HG03135 (cell line): Measurements from ENCODE around the gene TPGS2.
"Not testable (repeated sequence)": the region's sequence is repeated elsewhere in the genome, so short reads cannot be mapped to it uniquely, and the experiment has no call there.

Experiments used
- ATAC-seq: cut with Tn5 transposase; IDR thresholded peaks from one replicate; pipeline ENCODE4 v1.9.1; 2021; ENCODE audit warnings: mild to moderate bottlenecking, moderate library complexity; ENCODE audit not compliant: unreplicated experiment

The TPGS2 gene, protein sequence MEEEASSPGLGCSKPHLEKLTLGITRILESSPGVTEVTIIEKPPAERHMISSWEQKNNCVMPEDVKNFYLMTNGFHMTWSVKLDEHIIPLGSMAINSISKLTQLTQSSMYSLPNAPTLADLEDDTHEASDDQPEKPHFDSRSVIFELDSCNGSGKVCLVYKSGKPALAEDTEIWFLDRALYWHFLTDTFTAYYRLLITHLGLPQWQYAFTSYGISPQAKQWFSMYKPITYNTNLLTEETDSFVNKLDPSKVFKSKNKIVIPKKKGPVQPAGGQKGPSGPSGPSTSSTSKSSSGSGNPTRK

DNA sequence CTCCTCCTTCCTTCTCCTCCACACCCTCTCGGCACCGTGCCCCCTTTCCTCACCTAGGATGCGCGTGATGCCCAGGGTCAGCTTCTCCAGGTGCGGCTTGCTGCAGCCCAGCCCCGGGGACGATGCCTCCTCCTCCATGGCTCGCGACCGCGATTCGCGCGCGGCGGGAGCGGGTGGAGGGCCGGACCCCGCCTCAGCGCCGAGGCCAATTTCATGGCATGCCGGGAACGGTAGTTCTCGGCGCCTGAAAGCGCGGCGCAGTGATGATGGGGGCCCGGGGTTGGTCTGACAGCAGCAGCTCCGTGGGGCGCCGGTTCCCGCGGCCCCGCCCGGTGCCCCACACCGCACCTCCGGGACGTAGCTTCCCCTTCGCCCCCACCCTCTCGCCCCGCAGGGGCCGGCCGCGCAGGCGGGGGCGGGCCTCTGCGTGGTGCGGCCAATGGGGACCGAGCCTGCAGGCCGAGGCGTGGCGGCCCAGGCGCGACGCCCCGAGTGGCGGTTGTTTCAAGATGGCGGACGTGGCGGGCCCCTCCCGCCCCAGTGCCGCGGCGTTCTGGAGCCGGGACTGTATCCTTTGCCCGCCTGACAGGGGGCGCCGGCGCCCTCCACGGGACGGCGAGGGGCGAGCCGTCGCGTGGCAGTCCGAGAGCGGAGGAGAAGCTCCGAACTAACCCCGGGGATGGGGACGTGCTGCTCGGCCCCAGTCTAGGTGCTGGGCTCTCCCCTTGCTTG is at the start of gene TPGS2, which contains the start of gene KIAA1328:
TSS of gene TPGS2 (minus strand) at position 373 of the 732 bp plus-strand sequence. CDS start at position 138, 235 bp downstream.
TSS of gene KIAA1328 (plus strand) at position 498 of the 732 bp plus-strand sequence. CDS start at position 510, 12 bp downstream.
- peak; percentile 95 for ATAC-seq

DNA sequence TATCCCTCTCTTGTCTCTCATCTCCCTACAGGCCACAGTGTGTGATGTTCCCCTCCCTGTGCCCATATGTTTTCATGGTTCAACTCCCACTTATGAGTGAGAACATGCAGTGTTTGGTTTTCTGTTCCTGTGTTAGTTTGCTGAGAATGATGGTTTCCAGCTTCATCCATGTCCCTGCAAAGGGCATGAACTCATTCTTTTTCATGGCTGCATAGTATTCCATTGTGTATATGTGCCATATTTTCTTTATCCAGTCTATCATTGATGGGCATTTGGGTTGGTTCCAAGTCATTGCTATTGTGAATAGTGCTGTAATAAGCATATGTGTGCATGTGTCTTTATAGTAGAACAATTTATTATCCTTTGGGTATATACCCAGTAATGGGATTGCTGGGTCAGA is 45.0 kb upstream of the TPGS2 start:
- not testable (repeated sequence) for ATAC-seq

DNA sequence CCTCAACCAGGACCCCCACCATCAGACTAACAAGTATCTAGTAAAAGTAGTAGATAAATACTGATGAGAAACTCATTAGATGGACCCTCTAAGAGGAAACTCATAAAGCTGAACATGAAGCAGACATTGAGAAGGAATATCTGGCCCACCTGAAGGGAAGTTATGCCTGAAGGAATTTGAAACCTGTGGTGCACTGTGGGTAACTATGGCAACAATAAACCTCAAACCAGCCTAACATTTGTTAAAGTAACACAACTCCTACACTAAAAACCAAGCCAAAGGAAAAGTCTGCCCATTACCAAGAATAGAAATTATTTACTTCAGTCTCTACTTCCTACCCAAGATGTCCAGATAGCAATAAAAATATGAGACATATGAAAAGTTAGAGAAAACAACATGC is 43.5 kb upstream of the TPGS2 start:
- ATAC-seq, result no peak

DNA sequence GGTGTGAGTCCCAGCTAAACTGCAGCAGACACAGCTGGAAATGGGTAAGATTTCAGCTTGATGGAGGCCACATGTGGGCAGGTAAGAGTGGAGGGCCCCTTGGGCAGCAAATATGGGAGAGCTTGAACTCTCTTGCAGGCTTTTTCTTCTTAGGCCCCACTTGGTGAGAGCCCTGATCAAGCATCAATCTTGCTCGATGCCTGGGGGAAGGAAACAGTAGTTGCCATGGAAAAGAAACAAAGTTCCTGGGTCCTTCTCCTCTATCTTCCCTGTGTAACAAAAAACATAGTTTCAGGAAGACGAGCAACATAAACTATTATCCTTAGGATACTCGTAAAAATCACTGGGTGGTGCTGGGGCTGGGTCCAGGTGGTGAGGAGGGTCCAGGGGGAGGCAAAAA is 43.0 kb upstream of the TPGS2 start:
- no peak for ATAC-seq

DNA sequence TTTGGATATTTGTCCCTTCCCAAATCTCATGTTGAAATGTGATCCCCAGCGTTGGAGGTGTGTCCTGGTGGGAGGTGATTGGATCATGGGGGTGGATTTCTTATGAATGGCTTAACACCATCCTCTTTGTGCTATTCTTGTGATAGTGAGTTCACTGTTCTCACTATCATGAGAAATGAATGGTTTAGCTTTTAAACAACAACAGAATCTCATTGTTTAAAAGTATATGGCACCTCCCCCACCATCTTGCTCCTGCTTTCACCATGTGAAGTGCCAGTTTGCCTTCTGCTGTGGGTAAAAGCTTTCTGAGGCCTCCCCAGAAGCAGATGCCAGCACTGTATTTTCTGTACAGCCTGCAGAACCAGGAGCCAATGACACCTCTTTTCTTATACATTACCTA is 38.3 kb upstream of the TPGS2 start:
- ATAC-seq, result no peak

DNA sequence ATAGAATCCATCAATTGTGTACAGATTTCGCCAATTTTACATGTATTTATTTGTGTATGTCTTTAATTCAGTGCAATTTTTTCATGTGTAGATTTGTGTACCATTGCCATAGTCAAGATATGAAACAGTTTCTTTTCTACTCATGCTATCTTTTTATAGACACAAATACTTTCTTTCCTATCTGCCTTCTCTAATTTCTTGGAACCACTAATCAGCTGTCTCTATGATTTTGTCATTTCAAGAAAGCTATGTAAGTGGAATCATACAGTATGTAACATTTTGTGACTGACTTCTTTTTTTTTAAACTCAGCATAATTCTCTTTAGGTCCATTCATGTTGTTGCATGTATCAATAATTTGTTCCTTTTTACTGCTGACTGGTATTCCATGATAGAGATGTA is 33.4 kb upstream of the TPGS2 start:
- no peak for ATAC-seq

GRCh38 chr18:36856815-36857214 is 28.0 kb upstream of the TPGS2 start:
- no peak for ATAC-seq

- no peak for ATAC-seq
These were observed 22.4 kb upstream of the TPGS2 start for GRCh38 chr18:36851202-36851590.

- ATAC-seq, result no peak
These were observed 21.9 kb upstream of the TPGS2 start for GRCh38 chr18:36850527-36851201.

DNA sequence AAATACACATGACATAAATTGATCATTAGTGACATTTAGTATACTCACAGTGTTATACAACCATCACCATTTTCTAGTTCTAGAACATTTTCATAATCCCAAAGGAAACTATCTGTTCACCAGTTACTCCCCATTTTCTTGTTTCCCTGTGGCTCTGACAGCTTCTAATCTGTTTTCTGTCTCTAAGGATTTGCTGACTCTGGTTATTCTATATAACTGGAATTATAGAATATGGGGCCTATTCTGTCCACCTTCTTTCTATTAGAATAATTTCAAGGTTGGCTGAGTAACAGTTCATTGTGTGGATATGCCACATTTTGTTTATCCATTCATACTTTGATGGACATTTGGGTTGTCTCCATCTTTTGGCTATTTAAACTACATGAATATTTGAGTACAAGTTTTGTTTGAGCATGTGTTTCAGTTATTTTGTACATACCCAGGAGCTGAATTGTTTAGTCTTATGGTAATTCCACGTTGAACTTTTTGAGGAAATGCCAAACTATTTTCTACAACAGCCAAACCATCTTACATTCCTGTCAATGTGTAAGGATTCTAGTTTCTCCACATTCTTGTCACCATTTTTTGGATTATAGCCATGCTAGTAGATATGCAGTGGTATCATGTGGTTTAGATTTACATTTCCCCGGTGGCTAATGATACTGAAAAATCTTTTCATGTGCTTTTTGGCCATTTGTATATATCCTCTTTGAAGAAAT is 20.6 kb upstream of the TPGS2 start:
- ATAC-seq, result no peak

- no peak for ATAC-seq
These were observed 19.8 kb upstream of the TPGS2 start for GRCh38 chr18:36848609-36849008.

DNA sequence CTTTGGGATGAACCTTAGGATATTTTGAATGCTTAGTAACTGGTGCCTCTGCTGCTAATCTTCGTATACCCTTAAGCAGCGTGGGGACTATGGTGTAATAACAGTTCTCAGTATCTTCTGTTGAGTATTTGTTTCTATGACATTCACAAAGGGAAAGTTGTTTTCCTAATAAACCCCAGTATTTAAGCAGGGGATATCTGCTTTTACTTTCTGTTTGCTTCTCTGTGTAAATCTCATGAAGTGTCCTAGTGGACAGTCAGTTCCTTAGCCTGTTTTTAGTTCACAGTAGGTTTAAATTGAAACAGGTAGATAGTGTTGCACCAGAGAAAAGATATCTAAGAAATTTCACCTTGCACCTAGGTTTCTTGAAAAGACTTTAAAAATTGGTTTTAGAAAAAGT is 15.0 kb upstream of the TPGS2 start:
- ATAC-seq, result no peak

DNA sequence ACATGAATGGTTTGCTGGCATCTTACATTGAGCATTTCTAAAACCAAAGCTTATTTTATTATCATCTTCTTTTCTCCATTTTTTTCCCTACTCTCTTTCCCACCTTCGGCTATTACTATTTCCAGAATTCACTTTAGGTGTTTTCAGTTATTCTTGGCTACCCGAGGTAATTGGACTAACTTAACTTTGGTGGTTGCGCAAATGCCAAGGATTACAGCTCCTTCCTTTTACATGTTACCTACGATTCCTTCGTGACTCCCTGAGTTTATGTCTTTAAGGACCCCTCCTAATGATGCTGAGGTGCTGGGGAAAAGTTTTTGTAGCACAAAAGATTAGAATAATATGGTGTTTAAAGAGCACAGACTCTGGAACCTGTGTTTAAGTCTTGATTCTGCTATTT is 14.4 kb upstream of the TPGS2 start:
- ATAC-seq, result no peak

DNA sequence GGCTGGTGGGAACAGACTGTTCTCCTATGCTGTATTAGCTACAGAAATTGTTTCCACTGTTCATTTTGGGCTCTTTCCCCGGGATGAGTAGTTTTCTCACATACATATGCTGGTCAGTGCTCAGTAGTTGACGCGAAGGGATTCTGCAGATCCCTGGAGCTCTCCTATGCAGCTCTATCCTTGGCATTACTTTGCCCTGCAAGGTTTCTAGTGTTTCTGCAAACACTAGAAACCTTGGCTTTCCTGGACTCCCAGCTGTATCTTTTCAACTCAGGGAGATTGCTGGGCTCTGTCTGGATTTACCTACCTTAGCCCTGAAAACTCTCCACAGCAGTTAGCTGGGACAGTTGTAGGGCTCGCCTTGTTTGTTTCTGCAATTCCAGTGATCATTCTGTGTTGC is 11.0 kb upstream of the TPGS2 start:
- ATAC-seq, result no peak

DNA sequence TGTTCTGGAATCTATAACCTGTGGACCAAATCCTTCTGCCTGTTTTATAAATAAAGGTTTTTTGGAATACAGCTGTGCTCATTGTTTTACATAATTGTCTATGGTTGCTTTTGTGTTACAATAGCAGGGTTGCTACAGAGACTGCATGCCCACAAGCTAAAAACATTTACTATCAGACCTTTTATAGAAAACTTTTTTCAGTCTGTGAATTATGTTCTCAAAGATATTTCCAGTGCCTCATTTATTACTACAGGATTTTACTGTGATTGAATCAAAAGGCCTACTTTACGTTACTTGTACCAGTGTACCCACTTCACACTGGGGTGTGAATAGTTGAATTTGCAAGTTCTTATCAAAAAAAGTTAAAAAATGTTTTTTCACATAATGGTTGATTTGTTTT is 7.1 kb upstream of the TPGS2 start:
- ATAC-seq, result no peak

DNA sequence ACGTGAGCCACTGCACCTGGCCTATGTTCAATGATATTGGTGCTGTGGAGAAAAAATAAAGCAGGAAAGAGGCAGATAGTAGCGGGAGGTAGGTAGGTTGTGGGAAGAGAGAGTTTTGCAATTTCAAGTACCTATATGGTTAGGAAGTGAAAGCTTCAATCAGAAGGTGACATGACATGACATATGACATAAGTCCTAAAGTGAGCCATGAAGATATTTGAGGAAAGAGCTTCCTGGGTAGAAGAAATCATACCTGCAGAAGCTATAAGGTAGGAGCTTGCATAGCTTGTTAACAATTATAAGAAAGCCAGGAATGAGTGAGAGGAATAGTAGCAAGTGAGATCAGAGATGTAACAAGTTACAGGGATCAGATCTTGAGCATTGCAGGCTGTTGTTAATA is 4.3 kb upstream of the TPGS2 start:
- no peak for ATAC-seq

DNA sequence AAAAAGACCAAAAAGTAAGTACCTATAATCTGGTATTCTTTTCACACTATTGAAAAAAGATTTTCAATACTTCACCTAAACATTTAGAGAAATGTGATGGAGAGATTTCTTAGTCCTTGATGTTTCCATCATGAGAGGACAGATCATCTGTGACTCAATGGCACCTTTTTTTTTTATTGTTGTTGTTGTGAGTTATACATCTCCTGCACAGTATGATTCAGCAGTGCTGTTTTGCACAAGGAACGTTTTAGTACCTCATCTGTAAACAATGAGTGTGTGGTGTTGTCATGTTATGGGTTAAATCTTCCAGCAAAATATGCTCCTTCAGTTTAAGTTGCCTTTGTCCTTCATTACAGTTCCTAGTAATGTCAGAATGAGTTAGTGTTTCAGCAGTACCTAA is 2.3 kb upstream of the TPGS2 start:
- ATAC-seq, result no peak

DNA sequence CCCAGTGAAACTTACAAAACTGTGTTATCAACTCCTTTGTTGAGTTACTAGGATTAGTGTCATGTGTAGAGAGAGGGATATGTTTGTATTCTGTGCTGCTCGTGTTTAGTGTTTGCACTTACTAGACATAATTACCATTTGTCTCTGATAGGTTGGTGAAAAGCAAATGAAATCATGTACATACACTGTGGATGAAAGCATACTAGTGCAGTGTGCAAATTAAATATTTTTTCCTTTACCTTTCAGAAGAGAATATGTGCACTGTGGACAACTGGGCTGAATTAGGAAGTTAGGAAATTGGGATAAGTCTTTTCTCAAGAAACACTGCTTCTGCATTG is 1.3 kb upstream of the TPGS2 start:
- ATAC-seq, result no peak

DNA sequence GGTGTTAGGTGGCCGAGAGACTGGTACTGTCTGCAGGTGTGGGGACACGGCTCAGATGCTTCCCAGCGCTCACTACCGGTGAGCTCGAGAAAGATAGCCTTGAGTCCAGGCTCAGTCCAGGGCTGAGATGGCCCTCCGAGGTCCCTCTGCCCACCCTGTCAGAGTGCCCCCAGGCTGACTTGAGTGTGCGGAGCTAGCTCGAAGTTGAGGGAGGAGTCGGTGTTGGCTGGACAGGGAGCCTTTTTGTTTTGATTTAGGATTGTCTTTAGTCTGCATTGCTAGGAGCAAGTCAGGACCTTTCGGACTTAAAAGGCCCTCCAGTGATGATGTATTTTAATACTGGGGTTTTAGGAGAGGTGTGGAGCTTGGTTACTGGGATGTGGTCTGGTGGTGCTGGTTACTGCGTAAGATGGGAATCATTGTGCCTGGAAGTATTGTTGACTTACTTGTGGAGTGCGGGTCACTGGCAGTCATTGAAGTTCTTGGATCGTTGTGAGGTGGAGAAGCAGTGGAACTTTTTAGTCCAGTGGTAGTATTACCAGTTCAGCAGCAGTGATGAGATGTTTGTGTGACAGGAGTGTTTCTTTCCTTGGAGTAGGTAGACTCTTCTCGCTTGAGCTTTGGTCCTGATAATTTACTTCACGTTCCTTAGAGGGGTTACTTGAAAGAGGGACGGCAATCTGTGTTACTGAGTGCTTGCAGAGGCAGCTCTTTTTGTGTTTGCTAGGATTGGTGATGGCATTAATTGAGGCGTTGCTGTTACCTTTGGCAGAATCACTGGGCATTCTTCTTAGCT is 758 bp upstream of the TPGS2 start:
- no peak for ATAC-seq

DNA sequence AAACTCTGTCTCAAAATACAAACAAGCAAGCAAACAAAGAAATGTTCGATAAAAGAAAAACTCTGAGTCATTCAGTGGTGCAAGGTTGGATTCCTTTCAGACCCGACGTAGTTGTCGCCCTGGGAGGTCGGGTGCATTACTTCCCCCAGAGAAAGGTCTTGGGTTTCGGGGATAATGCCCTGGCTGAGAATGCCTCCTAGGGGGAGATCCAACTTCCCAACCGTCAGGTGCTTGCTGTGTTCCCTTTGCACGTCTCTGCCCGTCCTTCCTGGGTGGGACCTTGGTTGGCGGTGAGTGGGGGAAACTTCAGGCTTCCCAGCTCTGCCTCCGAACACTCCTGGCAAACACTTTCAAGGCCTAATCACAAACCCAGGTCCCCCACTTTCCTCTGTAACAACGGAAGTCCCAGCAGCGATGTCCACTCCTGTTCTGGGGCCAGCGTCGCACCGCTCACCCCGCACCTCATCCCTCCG is 609 bp downstream of the TPGS2 start:
- ATAC-seq, result no peak
